ENCODE measurements around the gene PLA2G4D. TPM values are rescaled to one million over a fixed set of nuclear protein-coding genes. Genes with fewer than 3 reads are reported as not detected.

PLA2G4D gene
- total and polyA plus RNA-seq, 2 donors (not counting 1 experiment from before 2014, with no cell fraction given) = not detected

DNA sequence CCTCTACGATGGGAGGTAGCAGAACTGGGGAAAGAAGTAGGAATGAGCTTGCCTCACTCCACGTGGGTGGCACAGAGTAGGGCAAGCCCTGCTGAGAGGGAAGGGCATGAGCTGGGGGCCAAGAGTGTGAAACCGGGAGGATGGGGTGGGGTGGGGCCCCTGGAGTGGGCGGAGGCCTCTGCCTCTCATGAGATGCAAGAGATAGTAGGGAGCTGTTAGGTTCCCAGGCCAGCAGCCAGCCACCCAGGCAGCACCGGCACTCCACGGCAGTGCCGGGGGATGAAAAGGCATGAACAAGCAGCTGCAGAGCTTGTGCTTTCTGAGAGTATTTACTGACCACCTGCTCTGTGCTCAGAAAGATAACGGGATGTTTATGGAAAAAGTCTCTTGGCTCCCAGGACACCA is 49.1 kb downstream of the PLA2G4D start:
- no peak overlapping the region for H3K9ac ChIP-seq (ENCODE audit: insufficient read depth, low read length)
- no peaks in the 10 kb centered on the region for H4K20me1 ChIP-seq (ENCODE audit: control insufficient read depth, extremely low read depth, insufficient read depth, low read length)
- no peak for DNase-seq (ENCODE audit: low read depth in 2 of 2)
- H3K4me3 ChIP-seq (replicated peaks in 1 of 4; ENCODE audit: control extremely low read depth in 1 of 4, insufficient read depth in 1 of 4, low read depth in 3 of 4, low read length in 4 of 4) = no peak overlapping the region
- H2AFZ ChIP-seq (ENCODE audit: low read length) = no peak overlapping the region
- no peaks in the 10 kb centered on the region for H3K9me3 ChIP-seq (ENCODE audit: control insufficient read depth, insufficient read depth, low read depth, low read length)
- H3K4me2 ChIP-seq (ENCODE audit: extremely low read depth, insufficient read depth, low read length) = no peak overlapping the region
- no peaks in the 10 kb centered on the region for H3K36me3 ChIP-seq (ENCODE audit: control insufficient read depth, insufficient read depth, low read length)
- TF ChIP-seq, protein P1, sequence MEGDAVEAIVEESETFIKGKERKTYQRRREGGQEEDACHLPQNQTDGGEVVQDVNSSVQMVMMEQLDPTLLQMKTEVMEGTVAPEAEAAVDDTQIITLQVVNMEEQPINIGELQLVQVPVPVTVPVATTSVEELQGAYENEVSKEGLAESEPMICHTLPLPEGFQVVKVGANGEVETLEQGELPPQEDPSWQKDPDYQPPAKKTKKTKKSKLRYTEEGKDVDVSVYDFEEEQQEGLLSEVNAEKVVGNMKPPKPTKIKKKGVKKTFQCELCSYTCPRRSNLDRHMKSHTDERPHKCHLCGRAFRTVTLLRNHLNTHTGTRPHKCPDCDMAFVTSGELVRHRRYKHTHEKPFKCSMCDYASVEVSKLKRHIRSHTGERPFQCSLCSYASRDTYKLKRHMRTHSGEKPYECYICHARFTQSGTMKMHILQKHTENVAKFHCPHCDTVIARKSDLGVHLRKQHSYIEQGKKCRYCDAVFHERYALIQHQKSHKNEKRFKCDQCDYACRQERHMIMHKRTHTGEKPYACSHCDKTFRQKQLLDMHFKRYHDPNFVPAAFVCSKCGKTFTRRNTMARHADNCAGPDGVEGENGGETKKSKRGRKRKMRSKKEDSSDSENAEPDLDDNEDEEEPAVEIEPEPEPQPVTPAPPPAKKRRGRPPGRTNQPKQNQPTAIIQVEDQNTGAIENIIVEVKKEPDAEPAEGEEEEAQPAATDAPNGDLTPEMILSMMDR (conservative IDR thresholded peaks at IDR 0.05 in 1 of 2, IDR thresholded peaks at IDR 0.05 in 1 of 2; ENCODE audit: low read depth in 1 of 2, low read length in 2 of 2) = no peak
- TF ChIP-seq EZH2 (IDR thresholded peaks at IDR 0.05; ENCODE audit: low read length, missing control alignments) = no peak
- no peak overlapping the region for H3K27ac ChIP-seq (ENCODE audit: insufficient read depth, low read length)
- peaks cover 27% of the 10 kb centered on the region for H3K27me3 ChIP-seq (ENCODE audit: control insufficient read depth, insufficient read depth, low read length)
- no peaks in the 10 kb centered on the region for H3K4me1 ChIP-seq (ENCODE audit: control insufficient read depth, extremely low read depth, insufficient read depth, low read length)
- H3K79me2 ChIP-seq (ENCODE audit: control insufficient read depth, insufficient read depth, low read length) = no peaks in the 10 kb centered on the region

DNA sequence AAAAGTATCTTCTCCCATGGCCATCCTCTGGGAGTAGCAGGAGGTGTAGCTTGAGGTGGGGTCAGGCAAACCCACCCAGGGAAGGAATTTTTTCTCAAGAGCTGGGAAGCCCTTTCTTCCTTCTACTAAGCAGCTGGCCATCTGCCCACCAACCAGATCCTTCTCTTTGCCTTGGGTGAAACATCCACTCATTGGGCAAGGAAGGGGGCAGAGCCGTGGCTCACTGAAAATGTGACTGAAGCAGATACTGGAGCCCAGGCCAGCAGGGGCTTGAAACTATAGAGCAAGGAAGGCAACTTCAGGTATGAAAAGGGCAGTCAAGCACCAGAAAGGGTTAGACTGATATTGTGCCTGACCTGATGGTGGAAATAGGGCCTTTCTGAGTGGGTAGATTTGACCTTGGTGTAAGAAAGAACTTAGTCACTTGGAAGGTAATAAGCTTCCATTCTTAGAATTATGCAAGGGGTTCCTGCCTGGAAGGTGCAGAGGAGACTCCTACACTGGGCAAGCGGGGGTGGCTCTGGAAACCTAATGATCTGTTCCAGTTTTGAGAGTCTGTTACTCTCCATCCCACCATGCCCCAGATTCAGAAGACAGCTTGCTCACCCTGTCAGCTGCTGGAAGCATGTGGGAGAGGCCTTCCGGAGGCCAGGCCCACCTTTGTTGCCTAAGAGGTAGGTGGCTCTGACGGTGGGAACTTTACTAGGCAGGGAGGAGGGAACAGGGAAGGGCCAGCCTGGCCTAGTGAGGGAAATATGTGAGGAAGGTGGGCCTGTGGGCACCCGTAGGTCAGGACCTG is 51.6 kb downstream of the PLA2G4D start:
- no peak overlapping the region for H3K9ac ChIP-seq (ENCODE audit: insufficient read depth, low read length)
- H3K4me3 ChIP-seq (replicated peaks in 1 of 4; ENCODE audit: control extremely low read depth in 1 of 4, insufficient read depth in 1 of 4, low read depth in 3 of 4, low read length in 4 of 4) = no peak overlapping the region
- no peak overlapping the region for H2AFZ ChIP-seq (ENCODE audit: low read length)
- H3K27me3 ChIP-seq (ENCODE audit: control insufficient read depth, insufficient read depth, low read length) = peaks cover 23% of the 10 kb centered on the region
- H3K4me2 ChIP-seq (ENCODE audit: extremely low read depth, insufficient read depth, low read length) = no peak overlapping the region
- no peaks in the 10 kb centered on the region for H3K9me3 ChIP-seq (ENCODE audit: control insufficient read depth, insufficient read depth, low read depth, low read length)
- H3K27ac ChIP-seq (ENCODE audit: insufficient read depth, low read length) = no peak overlapping the region
- no peaks in the 10 kb centered on the region for H3K4me1 ChIP-seq (ENCODE audit: control insufficient read depth, extremely low read depth, insufficient read depth, low read length)
- no peaks in the 10 kb centered on the region for H3K79me2 ChIP-seq (ENCODE audit: control insufficient read depth, insufficient read depth, low read length)
- H4K20me1 ChIP-seq (ENCODE audit: control insufficient read depth, extremely low read depth, insufficient read depth, low read length) = no peaks in the 10 kb centered on the region
- no peak for TF ChIP-seq EZH2 (IDR thresholded peaks at IDR 0.05; ENCODE audit: low read length, missing control alignments)
- TF ChIP-seq, protein P1 (conservative IDR thresholded peaks at IDR 0.05 in 1 of 2, IDR thresholded peaks at IDR 0.05 in 1 of 2; ENCODE audit: low read depth in 1 of 2, low read length in 2 of 2) = no peak
- H3K36me3 ChIP-seq (ENCODE audit: control insufficient read depth, insufficient read depth, low read length) = no peaks in the 10 kb centered on the region
- no peak for DNase-seq (ENCODE audit: low read depth in 2 of 2)

DNA sequence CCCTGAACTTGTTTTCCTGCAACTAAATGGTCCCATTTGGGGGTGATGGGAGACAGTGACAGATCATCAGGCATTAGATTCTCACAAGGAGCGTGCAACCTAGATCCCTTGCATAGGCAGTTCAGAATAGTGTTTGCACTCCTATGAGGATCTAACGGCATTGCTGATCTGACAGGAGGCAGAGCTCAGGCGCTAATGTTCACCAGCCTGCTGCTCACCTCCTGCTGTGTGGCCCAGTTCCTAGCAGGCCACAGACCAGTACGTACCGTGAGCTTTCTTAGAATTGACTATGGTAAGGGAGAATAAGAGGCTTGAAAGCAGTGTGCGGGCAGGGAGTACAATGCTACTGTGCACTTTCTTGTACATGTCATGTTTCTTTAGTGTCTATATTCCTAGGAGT is 56.0 kb downstream of the PLA2G4D start:
- H3K9me3 ChIP-seq (ENCODE audit: control insufficient read depth, insufficient read depth, low read depth, low read length) = no peaks in the 10 kb centered on the region
- H3K27ac ChIP-seq (ENCODE audit: insufficient read depth, low read length) = no peak overlapping the region
- H3K4me1 ChIP-seq (ENCODE audit: control insufficient read depth, extremely low read depth, insufficient read depth, low read length) = no peaks in the 10 kb centered on the region
- no peaks in the 10 kb centered on the region for H3K79me2 ChIP-seq (ENCODE audit: control insufficient read depth, insufficient read depth, low read length)
- no peaks in the 10 kb centered on the region for H3K36me3 ChIP-seq (ENCODE audit: control insufficient read depth, insufficient read depth, low read length)
- no peak overlapping the region for H3K4me3 ChIP-seq (replicated peaks in 1 of 4; ENCODE audit: control extremely low read depth in 1 of 4, insufficient read depth in 1 of 4, low read depth in 3 of 4, low read length in 4 of 4)
- DNase-seq (ENCODE audit: low read depth in 2 of 2) = no peak
- H4K20me1 ChIP-seq (ENCODE audit: control insufficient read depth, extremely low read depth, insufficient read depth, low read length) = no peaks in the 10 kb centered on the region
- no peak overlapping the region for H3K4me2 ChIP-seq (ENCODE audit: extremely low read depth, insufficient read depth, low read length)
- TF ChIP-seq, protein P1 (conservative IDR thresholded peaks at IDR 0.05 in 1 of 2, IDR thresholded peaks at IDR 0.05 in 1 of 2; ENCODE audit: low read depth in 1 of 2, low read length in 2 of 2) = no peak
- TF ChIP-seq EZH2 (IDR thresholded peaks at IDR 0.05; ENCODE audit: low read length, missing control alignments) = no peak
- H2AFZ ChIP-seq (ENCODE audit: low read length) = no peak overlapping the region
- H3K9ac ChIP-seq (ENCODE audit: insufficient read depth, low read length) = no peak overlapping the region
- H3K27me3 ChIP-seq (ENCODE audit: control insufficient read depth, insufficient read depth, low read length) = no peaks in the 10 kb centered on the region
